PC-3 (cell line): ENCODE measurements around the gene PSPC1.

ENCODE experiments used
- EZH2 ChIP-seq: fragments of 300-600 bp; sonication (generic); IDR thresholded peaks from one replicate; pipeline ENCODE4 v1.6.1; 2017; ENCODE audit warnings: antibody characterized with exemption, mild to moderate bottlenecking, low read length; ENCODE audit not compliant: unreplicated experiment
- EZH2phosphoT487 ChIP-seq: fragments of 300-600 bp; sonication (generic); IDR thresholded peaks from 2 replicates; pipeline ENCODE4 v1.6.1; 2018; ENCODE audit warnings: mild to moderate bottlenecking, antibody characterized with exemption, low read length, borderline replicate concordance
- TF ChIP-seq, protein P1 (sequence below): fragments of 300-600 bp; sonication (generic); conservative IDR thresholded peaks from 2 replicates; pipeline ENCODE4 v1.5.1; 2017; ENCODE audit warnings: antibody characterized with exemption, low read depth, mild to moderate bottlenecking, low read length

DNA sequence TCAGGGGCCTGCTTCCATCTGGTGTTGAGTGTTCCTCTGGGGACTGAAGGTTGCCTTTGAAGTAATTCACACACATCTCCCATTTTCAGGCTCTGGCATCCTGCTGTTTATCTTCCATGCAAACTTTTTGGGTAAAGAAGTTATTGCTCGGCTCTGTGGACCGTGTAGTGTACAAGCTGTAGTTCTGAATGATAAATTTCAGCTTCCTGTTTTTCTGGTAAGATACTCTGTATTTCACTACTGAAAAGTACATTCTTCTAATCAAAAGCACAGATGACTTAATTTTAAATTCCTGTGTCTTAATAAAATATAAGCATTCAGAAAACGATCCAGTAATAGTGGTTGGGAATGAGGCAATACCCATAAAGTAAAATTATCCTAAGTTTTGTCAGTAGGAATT is 112.6 kb downstream of the PSPC1 start:
- TF ChIP-seq EZH2 (no peak), EZH2phosphoT487 (no peak)
- TF ChIP-seq, protein P1, sequence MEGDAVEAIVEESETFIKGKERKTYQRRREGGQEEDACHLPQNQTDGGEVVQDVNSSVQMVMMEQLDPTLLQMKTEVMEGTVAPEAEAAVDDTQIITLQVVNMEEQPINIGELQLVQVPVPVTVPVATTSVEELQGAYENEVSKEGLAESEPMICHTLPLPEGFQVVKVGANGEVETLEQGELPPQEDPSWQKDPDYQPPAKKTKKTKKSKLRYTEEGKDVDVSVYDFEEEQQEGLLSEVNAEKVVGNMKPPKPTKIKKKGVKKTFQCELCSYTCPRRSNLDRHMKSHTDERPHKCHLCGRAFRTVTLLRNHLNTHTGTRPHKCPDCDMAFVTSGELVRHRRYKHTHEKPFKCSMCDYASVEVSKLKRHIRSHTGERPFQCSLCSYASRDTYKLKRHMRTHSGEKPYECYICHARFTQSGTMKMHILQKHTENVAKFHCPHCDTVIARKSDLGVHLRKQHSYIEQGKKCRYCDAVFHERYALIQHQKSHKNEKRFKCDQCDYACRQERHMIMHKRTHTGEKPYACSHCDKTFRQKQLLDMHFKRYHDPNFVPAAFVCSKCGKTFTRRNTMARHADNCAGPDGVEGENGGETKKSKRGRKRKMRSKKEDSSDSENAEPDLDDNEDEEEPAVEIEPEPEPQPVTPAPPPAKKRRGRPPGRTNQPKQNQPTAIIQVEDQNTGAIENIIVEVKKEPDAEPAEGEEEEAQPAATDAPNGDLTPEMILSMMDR: no peak
